ENCODE results near the gene ARID5B. TPM values are rescaled to one million over a fixed set of nuclear protein-coding genes. Genes with fewer than 3 reads are reported as not detected.
"Not testable (repeated sequence)": the region's sequence is repeated elsewhere in the genome, so short reads cannot be mapped to it uniquely, and the experiment has no call there.

ARID5B gene
- total RNA-seq, 1 donor from 2014 or later, result 51.4 TPM

GRCh38 chr10:61859786-61860185 lies 41.7 kb upstream of the ARID5B start:
- no peak for DNase-seq (ENCODE audit: low spot score in 2 of 2, unreplicated experiment in 2 of 2)
- Mint-ChIP-seq H3K4me3 (no peak overlapping the region), H3K36me3 (no peaks in the 10 kb centered on the region), H3K27ac (no peak overlapping the region), H3K27me3 (ENCODE audit: low read depth) (no peaks in the 10 kb centered on the region), H3K4me1 (peaks cover 10% of the 10 kb centered on the region), H3K9me3 (peaks cover 5% of the 10 kb centered on the region)
- TF ChIP-seq CTCF (IDR thresholded peaks at IDR 0.05; ENCODE audit: unreplicated experiment), result no peak

GRCh38 chr10:61860964-61861758 lies 40.3 kb upstream of the ARID5B start:
- Mint-ChIP-seq H3K27ac (no peak overlapping the region), H3K4me1 (peaks cover 5% of the 10 kb centered on the region), H3K27me3 (ENCODE audit: low read depth) (no peaks in the 10 kb centered on the region), H3K36me3 (no peaks in the 10 kb centered on the region), H3K9me3 (peaks cover 5% of the 10 kb centered on the region), H3K4me3 (no peak overlapping the region)
- no peak for DNase-seq (ENCODE audit: low spot score in 2 of 2, unreplicated experiment in 2 of 2)
- no peak for TF ChIP-seq CTCF (IDR thresholded peaks at IDR 0.05; ENCODE audit: unreplicated experiment)

- H3K4me1 Mint-ChIP-seq, result peaks cover 9% of the 10 kb centered on the region
- TF ChIP-seq CTCF (IDR thresholded peaks at IDR 0.05; ENCODE audit: unreplicated experiment), result no peak
Measured at GRCh38 chr10:61863981-61864380, 37.5 kb upstream of the ARID5B start.

GRCh38 chr10:61866700-61867368 lies 34.7 kb upstream of the ARID5B start:
- no peak for DNase-seq (ENCODE audit: low spot score in 2 of 2, unreplicated experiment in 2 of 2)
- H3K36me3 Mint-ChIP-seq, result no peaks in the 10 kb centered on the region
- peaks cover 31% of the 10 kb centered on the region for H3K4me1 Mint-ChIP-seq
- TF ChIP-seq CTCF (IDR thresholded peaks at IDR 0.05; ENCODE audit: unreplicated experiment), result no peak
- H3K4me3 Mint-ChIP-seq, result no peak overlapping the region
- no peak overlapping the region for H3K27ac Mint-ChIP-seq
- H3K27me3 Mint-ChIP-seq (ENCODE audit: low read depth), result no peaks in the 10 kb centered on the region
- H3K9me3 Mint-ChIP-seq, result no peaks in the 10 kb centered on the region

More at GRCh38 chr10:61863981-61864380, 37.5 kb upstream of the ARID5B start:
- H3K36me3 Mint-ChIP-seq, result no peaks in the 10 kb centered on the region
- H3K9me3 Mint-ChIP-seq, result no peaks in the 10 kb centered on the region
- H3K27ac Mint-ChIP-seq, result no peak overlapping the region
- no peak for DNase-seq (ENCODE audit: low spot score in 2 of 2, unreplicated experiment in 2 of 2)
- no peak overlapping the region for H3K4me3 Mint-ChIP-seq
- no peaks in the 10 kb centered on the region for H3K27me3 Mint-ChIP-seq (ENCODE audit: low read depth)

GRCh38 chr10:61867374-61867773 lies 34.1 kb upstream of the ARID5B start:
- not testable (repeated sequence) for DNase-seq (ENCODE audit: low spot score in 2 of 2, unreplicated experiment in 2 of 2); H3K4me3 Mint-ChIP-seq; H3K27me3 Mint-ChIP-seq (ENCODE audit: low read depth); H3K27ac Mint-ChIP-seq; H3K9me3 Mint-ChIP-seq; H3K36me3 Mint-ChIP-seq
- H3K4me1 Mint-ChIP-seq, result peaks cover 33% of the 10 kb centered on the region

GRCh38 chr10:61867817-61868216 lies 33.7 kb upstream of the ARID5B start:
- not testable (repeated sequence) for H3K27me3 Mint-ChIP-seq (ENCODE audit: low read depth); H3K36me3 Mint-ChIP-seq

More at GRCh38 chr10:61867817-61868216, 33.7 kb upstream of the ARID5B start:
- H3K4me3 Mint-ChIP-seq; DNase-seq (ENCODE audit: low spot score in 2 of 2, unreplicated experiment in 2 of 2); H3K27ac Mint-ChIP-seq; H3K9me3 Mint-ChIP-seq: not testable (repeated sequence)
- H3K4me1 Mint-ChIP-seq, result peaks cover 33% of the 10 kb centered on the region
